ENCODE data around the gene UTS2R. TPM values are rescaled to one million over a fixed set of nuclear protein-coding genes. Genes with fewer than 3 reads are reported as not detected.

Gene UTS2R
- total and polyA plus RNA-seq, 7 donors = 0.10 to 3.8 (median 0.70) TPM; not detected in 3

GRCh38 chr17:82400830-82401229 lies 29.3 kb downstream of the UTS2R start:
- DNase-seq = peak in 1 of 2 donors; percentile 47
- intact Hi-C loops (cut with DNase I) = no loop called here
- no peak for ATAC-seq
- Histone ChIP-seq H3K4me3 (no peak overlapping the region), H3K4me1 (peaks cover 16% of the 10 kb centered on the region), H3K9me3 (no peaks in the 10 kb centered on the region), H3K27me3 (ENCODE audit: insufficient read depth in 3 of 3, low read length in 2 of 3) (no peaks in the 10 kb centered on the region), H3K27ac (no peak overlapping the region), H3K36me3 (ENCODE audit: insufficient read depth in 1 of 2, low read depth in 1 of 2) (peaks cover 0 to 37% of the 10 kb centered on the region in 2 donors)
- WGBS, 3 donors = 74 to 88% (median 78%) methylated on average over 19 of the region's 19 CpGs
- TF ChIP-seq CTCF (IDR thresholded peaks at IDR 0.05) = no peak

GRCh38 chr17:82402865-82403264 lies 31.3 kb downstream of the UTS2R start:
- H3K27ac ChIP-seq = no peak overlapping the region
- intact Hi-C loops (cut with DNase I) = no loop called here
- DNase-seq (no peak), ATAC-seq (no peak)
- TF ChIP-seq CTCF (IDR thresholded peaks at IDR 0.05) = no peak
- no peaks in the 10 kb centered on the region for H3K27me3 ChIP-seq (ENCODE audit: insufficient read depth in 3 of 3, low read length in 2 of 3)
- peaks cover 26% of the 10 kb centered on the region for H3K4me1 ChIP-seq
- no peaks in the 10 kb centered on the region for H3K9me3 ChIP-seq
- WGBS, 3 donors = 86 to 95% (median 89%) methylated on average over 7 of the region's 7 CpGs
- H3K4me3 ChIP-seq = no peak overlapping the region
- peaks cover 0 to 37% of the 10 kb centered on the region in 2 donors for H3K36me3 ChIP-seq (ENCODE audit: insufficient read depth in 1 of 2, low read depth in 1 of 2)

- H3K4me3 ChIP-seq = no peak overlapping the region
- H3K4me1 ChIP-seq = peaks cover 26% of the 10 kb centered on the region
- TF ChIP-seq CTCF (IDR thresholded peaks at IDR 0.05) = no peak
- no peak for DNase-seq
- 95 to 97% (median 96%) methylated on average over 65 to 67 of the region's 67 CpGs for WGBS, 3 donors
- no peaks in the 10 kb centered on the region for H3K27me3 ChIP-seq (ENCODE audit: insufficient read depth in 3 of 3, low read length in 2 of 3)
- ATAC-seq = no peak
- no peak overlapping the region for H3K27ac ChIP-seq
- no peaks in the 10 kb centered on the region for H3K9me3 ChIP-seq
- intact Hi-C loops (cut with DNase I) = loop anchor here in 1 of 2 donors (2.0 kb wide), 1 partner anchor 49 kb away; no protein-coding TSS in a partner anchor
- H3K36me3 ChIP-seq (ENCODE audit: insufficient read depth in 1 of 2, low read depth in 1 of 2) = peaks cover 0 to 43% of the 10 kb centered on the region in 2 donors
These were observed 32.4 kb downstream of the UTS2R start for GRCh38 chr17:82403662-82404660.

GRCh38 chr17:82405051-82405450 lies 33.5 kb downstream of the UTS2R start:
- intact Hi-C loops (cut with DNase I) = loop anchor here in 1 of 2 donors (2.0 kb wide), 1 partner anchor 50 kb away; no protein-coding TSS in a partner anchor
- TF ChIP-seq CTCF (IDR thresholded peaks at IDR 0.05) = no peak
- no peak for ATAC-seq
- Histone ChIP-seq H3K4me3 (no peak overlapping the region), H3K36me3 (ENCODE audit: insufficient read depth in 1 of 2, low read depth in 1 of 2) (peaks cover 0 to 51% of the 10 kb centered on the region in 2 donors), H3K9me3 (no peaks in the 10 kb centered on the region), H3K27ac (no peak overlapping the region), H3K27me3 (ENCODE audit: insufficient read depth in 3 of 3, low read length in 2 of 3) (no peaks in the 10 kb centered on the region), H3K4me1 (peaks cover 16% of the 10 kb centered on the region)
- no peak for DNase-seq
- WGBS, 3 donors = 94 to 96% (median 95%) methylated on average over 14 of the region's 14 CpGs
